ENCODE data around the gene PCDH12.

DNA sequence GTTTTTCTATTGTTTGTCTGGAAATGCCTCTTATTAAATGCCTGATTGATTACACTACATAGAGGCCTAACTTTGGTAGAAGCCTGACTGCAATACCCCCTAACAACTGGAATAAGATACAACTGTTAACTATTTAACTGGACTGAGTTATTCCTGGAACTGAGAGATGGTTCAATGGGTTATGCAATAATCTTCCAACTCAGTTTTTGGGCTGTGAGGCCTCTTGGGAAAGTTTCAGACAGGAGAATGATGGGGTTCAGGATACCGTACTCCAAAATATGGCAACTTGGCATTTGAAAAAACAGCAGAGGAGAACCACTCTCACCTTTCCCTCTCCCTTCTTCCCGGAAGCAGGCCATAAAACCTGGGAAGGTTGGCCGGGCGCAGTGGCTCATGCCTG lies 60.6 kb downstream of the PCDH12 start:
- no peak for TF ChIP-seq SIN3A (IDR thresholded peaks at IDR 0.05; ENCODE audit: borderline replicate concordance, insufficient read depth, low read length)
- TF ChIP-seq POLR2AphosphoS5 (IDR thresholded peaks at IDR 0.05; ENCODE audit: low read depth, low read length), result no peak
- TF ChIP-seq TAF1 (IDR thresholded peaks at IDR 0.05; ENCODE audit: borderline replicate concordance, insufficient read depth, low read length), result no peak
- TF ChIP-seq REST (IDR thresholded peaks at IDR 0.05; ENCODE audit: insufficient read depth in 1 of 2, low read depth in 2 of 2, low read length in 2 of 2), result no peak
- TF ChIP-seq FOXP2 (optimal IDR thresholded peaks at IDR 0.05; ENCODE audit: borderline replicate concordance, extremely low read depth, extremely low read length, insufficient read depth), result no peak
